ENCODE measurements around the gene NAA38. TPM values are rescaled to one million over a fixed set of nuclear protein-coding genes. Genes with fewer than 3 reads are reported as not detected.

Gene NAA38
- total RNA-seq, 2 donors from 2014 or later = 77.1 to 85.0 TPM

DNA sequence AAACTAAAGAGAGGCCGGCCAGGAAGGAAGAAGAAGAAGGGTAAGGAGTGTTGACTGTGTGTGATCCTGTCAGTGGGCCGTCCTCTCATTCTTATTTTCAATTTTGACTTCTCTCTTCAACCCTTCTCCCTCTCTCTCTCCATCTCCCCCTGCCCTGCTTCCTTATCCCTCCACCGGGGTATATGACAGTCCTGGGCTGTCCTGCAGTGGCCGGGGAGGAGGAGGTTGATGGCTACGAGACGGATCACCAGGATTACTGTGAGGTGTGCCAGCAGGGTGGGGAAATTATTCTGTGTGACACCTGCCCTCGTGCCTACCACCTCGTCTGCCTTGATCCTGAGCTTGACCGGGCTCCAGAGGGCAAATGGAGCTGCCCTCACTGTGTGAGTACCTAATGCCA is 36.9 kb upstream of the NAA38 start:
- Histone ChIP-seq H3K4me3 (no peak overlapping the region), H3K27me3 (no peaks in the 10 kb centered on the region), H3K27ac (no peak overlapping the region), H3K36me3 (peaks cover 43% of the 10 kb centered on the region), H3K9me3 (no peaks in the 10 kb centered on the region), H3K4me1 (peaks cover 0 to 10% of the 10 kb centered on the region in 2 donors)
- DNase-seq (ENCODE audit: low spot score) = no peak
- TF ChIP-seq CTCF (IDR thresholded peaks at IDR 0.05) = no peak

- H3K4me3 ChIP-seq = no peak overlapping the region
- H3K36me3 ChIP-seq = peaks cover 34% of the 10 kb centered on the region
- H3K9me3 ChIP-seq = no peaks in the 10 kb centered on the region
- no peak for DNase-seq (ENCODE audit: low spot score)
- peaks cover 0 to 19% of the 10 kb centered on the region in 2 donors for H3K4me1 ChIP-seq
- no peak overlapping the region for H3K27ac ChIP-seq
- no peaks in the 10 kb centered on the region for H3K27me3 ChIP-seq
- TF ChIP-seq CTCF (IDR thresholded peaks at IDR 0.05) = no peak
Measured at GRCh38 chr17:7893187-7893880, 36.0 kb upstream of the NAA38 start.

- no peaks in the 10 kb centered on the region for H3K9me3 ChIP-seq
- no peaks in the 10 kb centered on the region for H3K27me3 ChIP-seq
- peaks cover 0 to 47% of the 10 kb centered on the region in 2 donors for H3K4me1 ChIP-seq
- H3K36me3 ChIP-seq = peaks cover 18% of the 10 kb centered on the region
- TF ChIP-seq CTCF (IDR thresholded peaks at IDR 0.05) = peak in 1 of 2 donors; percentile 54
- H3K4me3 ChIP-seq = peak overlapping the region in 1 of 2 donors; percentile 87
- DNase-seq (ENCODE audit: low spot score) = peak; percentile 96
- H3K27ac ChIP-seq = peak overlapping the region; percentile 88 to 90
Measured at GRCh38 chr17:7889166-7889955, 32.0 kb upstream of the NAA38 start.

DNA sequence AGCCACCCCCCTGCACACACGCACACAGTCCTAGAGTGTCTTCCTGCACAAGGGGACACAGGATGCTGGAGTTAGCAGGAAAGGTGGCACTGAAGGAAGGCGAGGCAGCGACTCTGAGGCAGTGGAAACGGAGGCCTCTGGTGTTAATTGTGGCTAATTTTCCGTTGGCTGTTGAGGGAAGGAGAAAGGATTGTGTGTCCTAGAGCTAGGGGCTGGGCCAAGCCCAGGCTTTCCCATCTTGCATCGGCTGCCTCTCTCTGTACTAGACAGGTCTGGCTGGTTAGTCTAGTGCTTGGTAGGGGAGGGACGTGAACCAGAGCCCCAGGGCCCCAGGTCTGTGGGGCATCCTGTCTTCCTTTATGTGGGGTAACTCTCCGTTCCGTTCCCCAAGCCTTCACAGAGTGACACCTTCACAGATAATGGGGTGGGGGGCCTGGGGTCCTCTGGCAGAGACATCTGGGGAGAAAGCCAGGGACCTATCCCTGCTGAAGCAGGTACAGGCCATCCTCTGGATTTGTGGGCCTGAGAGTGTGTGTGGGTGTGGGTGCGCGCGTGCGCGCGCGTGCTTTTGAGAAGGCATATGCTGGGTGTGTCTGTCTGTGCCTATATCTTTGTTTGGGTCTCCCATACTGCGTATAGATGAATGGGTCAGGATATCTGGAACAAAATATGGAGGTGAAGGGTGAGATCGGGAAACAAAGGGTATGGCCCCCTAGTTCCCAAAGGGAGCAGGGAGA is 31.0 kb upstream of the NAA38 start, which contains the start of gene CHD3:
TSS of gene CHD3 (plus strand) at position 606 of the 737 bp plus-strand sequence. CDS start 212 bp downstream, outside the sequence.
- TF ChIP-seq CTCF (IDR thresholded peaks at IDR 0.05) = no peak
- H3K36me3 ChIP-seq = peaks cover 7% of the 10 kb centered on the region
- H3K4me3 ChIP-seq = peak within 1 kb of the TSS; percentile 17 to 87
- peak within 1 kb of the TSS; percentile 88 to 90 for H3K27ac ChIP-seq
- peaks cover 0 to 47% of the 10 kb centered on the region in 2 donors for H3K4me1 ChIP-seq
- no peaks in the 10 kb centered on the region for H3K27me3 ChIP-seq
- DNase-seq (ENCODE audit: low spot score) = no peak
- no peaks in the 10 kb centered on the region for H3K9me3 ChIP-seq

- Histone ChIP-seq H3K9me3 (no peaks in the 10 kb centered on the region), H3K4me1 (peaks cover 0 to 47% of the 10 kb centered on the region in 2 donors), H3K4me3 (peak overlapping the region; percentile 17 to 87), H3K27me3 (no peaks in the 10 kb centered on the region), H3K36me3 (peaks cover 4% of the 10 kb centered on the region), H3K27ac (peak overlapping the region; percentile 88 to 90)
- peak; percentile 91 for DNase-seq (ENCODE audit: low spot score)
- TF ChIP-seq CTCF (IDR thresholded peaks at IDR 0.05) = no peak
Measured at GRCh38 chr17:7887482-7888183, 30.3 kb upstream of the NAA38 start.
